Hepatocyte (in vitro differentiated cells): ENCODE results near the gene PHF1. TPM values are rescaled to one million over a fixed set of nuclear protein-coding genes. Genes with fewer than 3 reads are reported as not detected.

ENCODE experiments used
- DNase-seq: peaks from one replicate; pipeline ENCODE4 v3.0.0-alpha.2; 2016; ENCODE audit warnings: low spot score
- H2AFZ ChIP-seq: fragments of 200-600 bp; sonication (generic); 2 replicates; pipeline ENCODE4 v1.6.0; 2016; ENCODE audit warnings: antibody characterized with exemption, mild to moderate bottlenecking
- H3K27ac ChIP-seq: fragments of 200-600 bp; sonication (generic); 2 replicates; pipeline ENCODE4 v1.5.1; 2016; ENCODE audit warnings: mild to moderate bottlenecking
- H3K27me3 ChIP-seq: fragments of 200-600 bp; sonication (generic); 2 replicates; pipeline ENCODE4 v1.6.1; 2016
- H3K36me3 ChIP-seq: fragments of 200-600 bp; sonication (generic); replicated peaks from 2 replicates; pipeline ENCODE4 v1.5.1; 2016; ENCODE audit warnings: low read depth; ENCODE audit not compliant: insufficient read depth
- H3K4me1 ChIP-seq: fragments of 200-600 bp; sonication (generic); 2 replicates; pipeline ENCODE4 v1.5.1; 2016; ENCODE audit warnings: mild to moderate bottlenecking, moderate library complexity; ENCODE audit not compliant: insufficient read depth
- H3K4me2 ChIP-seq: fragments of 200-600 bp; sonication (generic); 2 replicates; pipeline ENCODE4 v1.6.0; 2016
- H3K4me3 ChIP-seq: fragments of 200-600 bp; sonication (generic); 2 replicates; pipeline ENCODE4 v1.5.1; 2016; ENCODE audit warnings: mild to moderate bottlenecking
- H3K79me2 ChIP-seq: fragments of 200-600 bp; sonication (generic); 2 replicates; pipeline ENCODE4 v1.6.0; 2017; ENCODE audit warnings: mild to moderate bottlenecking
- H3K9me2 ChIP-seq: fragments of 200-600 bp; sonication (generic); replicated peaks from 2 replicates; pipeline ENCODE4 v1.6.0; 2017; ENCODE audit warnings: mild to moderate bottlenecking; ENCODE audit not compliant: insufficient read depth
- H3K9me3 ChIP-seq: fragments of 200-600 bp; sonication (generic); 2 replicates; pipeline ENCODE4 v1.5.1; 2016; ENCODE audit warnings: low read depth, mild to moderate bottlenecking
- H4K20me1 ChIP-seq: fragments of 200-600 bp; sonication (generic); 2 replicates; pipeline ENCODE4 v1.6.0; 2016; ENCODE audit warnings: mild to moderate bottlenecking; ENCODE audit not compliant: insufficient read depth, poor library complexity, severe bottlenecking
- EZH2 ChIP-seq: fragments of 200-600 bp; sonication (generic); IDR thresholded peaks from 2 replicates; pipeline ENCODE4 v1.6.1; 2016; ENCODE audit warnings: antibody characterized with exemption, mild to moderate bottlenecking, borderline replicate concordance
- EZH2phosphoT487 ChIP-seq: fragments of 200-600 bp; sonication (generic); IDR thresholded peaks from one replicate; pipeline ENCODE4 v1.6.1; 2018; ENCODE audit warnings: antibody characterized with exemption, mild to moderate bottlenecking, low read depth, moderate library complexity; ENCODE audit not compliant: unreplicated experiment, severe bottlenecking
- WGBS: methylation state at CpG from one replicate; pipeline ENCODE4 v1.1.6; 2016; ENCODE audit warnings: low lambda C conversion rate; ENCODE audit errors: missing lambda C conversion rate; 5-methylcytosine and 5-hydroxymethylcytosine counted together
- polyA plus RNA-seq: library from polyadenylated mRNA; unstranded; fragments of >200 nt; fragmentation: Nextera tagmentation; extraction: Ambion mirVana; gene quantifications from 2 replicates; pipeline ENCODE4 v1.2.1, GENCODE V29; 2016
- total RNA-seq: library from RNA; depleted of rRNA; stranded (reverse); fragments of >200 nt; gene quantifications from 2 replicates; pipeline ENCODE4 v1.2.3, GENCODE V29; 2014
- TF ChIP-seq, protein P1 (sequence below): fragments of 200-600 bp; sonication (generic); IDR thresholded peaks from 2 replicates; pipeline ENCODE4 v1.5.1; 2016; ENCODE audit warnings: antibody characterized with exemption, mild to moderate bottlenecking; ENCODE audit not compliant: poor library complexity

Gene PHF1
- total and polyA plus RNA-seq, 2 experiments from 2014 or later = 37.2 to 42.4 TPM

DNA sequence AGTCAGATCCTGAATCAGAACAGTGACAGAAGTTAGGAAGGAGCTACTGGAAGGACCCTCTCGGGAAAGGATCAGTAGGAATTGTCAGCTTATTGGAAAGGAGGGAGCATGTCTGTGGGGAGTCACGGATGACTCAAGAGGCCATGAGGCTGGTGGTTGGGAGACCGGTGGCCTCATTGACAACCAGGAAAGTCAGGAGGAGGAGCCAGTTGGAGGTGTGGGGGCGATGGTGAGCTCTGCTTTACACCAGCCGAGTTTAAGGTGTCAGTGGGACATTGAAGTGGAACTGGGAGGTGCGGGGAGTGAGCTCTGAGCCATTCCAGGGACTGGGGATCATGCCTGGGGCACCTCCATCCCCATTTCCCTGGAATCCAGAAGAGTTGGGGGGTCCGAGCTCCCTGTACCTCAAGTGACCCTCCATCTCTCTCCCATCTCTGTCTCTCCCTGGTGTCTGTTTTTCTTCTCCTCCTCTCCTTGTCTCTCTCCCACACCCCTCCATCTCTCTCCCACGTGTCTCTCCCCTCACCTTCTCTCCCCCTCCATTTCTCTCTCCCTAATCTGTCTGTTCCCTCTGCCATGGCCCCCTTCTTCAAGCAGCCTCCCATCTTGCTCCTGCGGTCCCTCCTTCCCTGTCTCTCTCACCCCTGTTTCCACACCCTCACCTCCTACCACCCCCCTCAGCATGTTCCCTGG lies 29.3 kb downstream of the PHF1 start:
- Histone ChIP-seq H3K79me2 (no peaks in the 10 kb centered on the region), H3K4me2 (no peak overlapping the region), H3K4me1 (no peaks in the 10 kb centered on the region), H3K9me3 (no peaks in the 10 kb centered on the region), H2AFZ (no peak overlapping the region), H3K36me3 (no peaks in the 10 kb centered on the region), H3K27ac (no peak overlapping the region), H4K20me1 (no peaks in the 10 kb centered on the region), H3K9me2 (no peaks in the 10 kb centered on the region), H3K4me3 (no peak overlapping the region), H3K27me3 (no peaks in the 10 kb centered on the region)
- TF ChIP-seq EZH2phosphoT487 (no peak), EZH2 (no peak)
- TF ChIP-seq, protein P1, sequence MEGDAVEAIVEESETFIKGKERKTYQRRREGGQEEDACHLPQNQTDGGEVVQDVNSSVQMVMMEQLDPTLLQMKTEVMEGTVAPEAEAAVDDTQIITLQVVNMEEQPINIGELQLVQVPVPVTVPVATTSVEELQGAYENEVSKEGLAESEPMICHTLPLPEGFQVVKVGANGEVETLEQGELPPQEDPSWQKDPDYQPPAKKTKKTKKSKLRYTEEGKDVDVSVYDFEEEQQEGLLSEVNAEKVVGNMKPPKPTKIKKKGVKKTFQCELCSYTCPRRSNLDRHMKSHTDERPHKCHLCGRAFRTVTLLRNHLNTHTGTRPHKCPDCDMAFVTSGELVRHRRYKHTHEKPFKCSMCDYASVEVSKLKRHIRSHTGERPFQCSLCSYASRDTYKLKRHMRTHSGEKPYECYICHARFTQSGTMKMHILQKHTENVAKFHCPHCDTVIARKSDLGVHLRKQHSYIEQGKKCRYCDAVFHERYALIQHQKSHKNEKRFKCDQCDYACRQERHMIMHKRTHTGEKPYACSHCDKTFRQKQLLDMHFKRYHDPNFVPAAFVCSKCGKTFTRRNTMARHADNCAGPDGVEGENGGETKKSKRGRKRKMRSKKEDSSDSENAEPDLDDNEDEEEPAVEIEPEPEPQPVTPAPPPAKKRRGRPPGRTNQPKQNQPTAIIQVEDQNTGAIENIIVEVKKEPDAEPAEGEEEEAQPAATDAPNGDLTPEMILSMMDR = no peak
- DNase-seq = no peak
- WGBS = 76% methylated on average over 8 of the region's 9 CpGs

DNA sequence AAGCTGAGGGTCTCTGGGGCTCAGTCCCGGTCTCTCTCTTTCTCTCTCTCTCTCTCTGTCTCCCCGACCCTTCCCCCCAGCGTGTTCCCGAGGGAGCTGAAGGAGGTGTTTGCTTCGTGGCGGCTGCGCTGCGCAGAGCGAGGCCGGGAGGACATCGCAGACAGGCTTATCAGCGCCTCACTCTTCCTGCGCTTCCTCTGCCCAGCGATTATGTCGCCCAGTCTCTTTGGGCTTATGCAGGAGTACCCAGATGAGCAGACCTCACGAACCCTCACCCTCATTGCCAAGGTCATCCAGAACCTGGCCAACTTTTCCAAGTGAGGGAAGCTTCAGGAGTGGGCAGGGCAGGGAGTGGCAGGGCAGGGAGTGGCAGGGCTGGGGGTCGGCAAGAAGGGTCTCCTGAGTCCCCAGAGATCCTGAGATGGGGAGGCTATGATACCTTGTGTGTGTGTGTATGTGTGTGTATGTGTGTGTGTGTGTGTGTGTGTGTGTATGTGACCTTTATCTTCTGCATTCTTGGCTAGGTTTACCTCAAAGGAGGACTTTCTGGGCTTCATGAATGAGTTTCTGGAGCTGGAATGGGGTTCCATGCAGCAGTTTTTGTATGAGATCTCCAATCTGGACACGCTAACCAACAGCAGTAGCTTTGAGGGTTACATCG lies 30.0 kb downstream of the PHF1 start:
- DNase-seq = no peak
- TF ChIP-seq EZH2phosphoT487 (no peak), EZH2 (no peak)
- TF ChIP-seq, protein P1 = no peak

DNA sequence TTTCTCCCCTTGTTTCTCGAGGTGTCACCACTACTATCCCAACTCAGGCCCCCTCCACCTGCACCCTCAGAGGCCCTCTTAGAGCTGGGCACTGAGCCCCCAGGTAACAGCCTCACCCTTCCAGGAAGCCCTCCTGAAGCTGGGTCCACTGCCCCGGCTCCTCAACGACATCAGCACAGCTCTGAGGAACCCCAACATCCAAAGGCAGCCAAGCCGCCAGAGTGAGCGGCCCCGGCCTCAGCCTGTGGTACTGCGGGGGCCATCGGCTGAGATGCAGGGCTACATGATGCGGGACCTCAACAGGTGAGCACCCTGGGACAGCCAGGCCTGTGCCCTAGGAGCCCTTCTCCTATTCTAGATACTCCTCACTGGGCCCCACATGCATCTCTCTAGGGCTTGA lies 30.6 kb downstream of the PHF1 start:
- Histone ChIP-seq H3K9me2 (no peaks in the 10 kb centered on the region), H3K36me3 (no peaks in the 10 kb centered on the region)
- DNase-seq = no peak

More for the DNA sequence above, 30.0 kb downstream of the PHF1 start:
- H3K4me3 ChIP-seq = no peak overlapping the region
- H3K36me3 ChIP-seq = no peaks in the 10 kb centered on the region
- H3K9me3 ChIP-seq = no peaks in the 10 kb centered on the region
- H3K27ac ChIP-seq = no peak overlapping the region
- no peaks in the 10 kb centered on the region for H3K4me1 ChIP-seq
- H3K9me2 ChIP-seq = no peaks in the 10 kb centered on the region
- no peak overlapping the region for H3K4me2 ChIP-seq
- H3K27me3 ChIP-seq = no peaks in the 10 kb centered on the region
- no peak overlapping the region for H2AFZ ChIP-seq
- H3K79me2 ChIP-seq = no peaks in the 10 kb centered on the region
- whole genome bisulfite sequencing = 88% methylated on average over 19 of the region's 19 CpGs
- H4K20me1 ChIP-seq = no peaks in the 10 kb centered on the region

More for the DNA sequence above, 30.6 kb downstream of the PHF1 start:
- no peak overlapping the region for H3K4me3 ChIP-seq
- no peak overlapping the region for H3K27ac ChIP-seq
- H3K4me2 ChIP-seq = no peak overlapping the region
- H2AFZ ChIP-seq = no peak overlapping the region
- no peaks in the 10 kb centered on the region for H3K79me2 ChIP-seq
- TF ChIP-seq EZH2phosphoT487 (no peak), EZH2 (no peak)
- TF ChIP-seq, protein P1 = no peak
- no peaks in the 10 kb centered on the region for H3K9me3 ChIP-seq
- no peaks in the 10 kb centered on the region for H3K4me1 ChIP-seq
- H3K27me3 ChIP-seq = no peaks in the 10 kb centered on the region
- H4K20me1 ChIP-seq = no peaks in the 10 kb centered on the region
- WGBS = 100% methylated on average over 8 of the region's 9 CpGs
